ENCODE measurements around the gene AP4B1.

AP4B1 gene

GRCh38 chr1:113929750-113930498 lies 25.3 kb upstream of the AP4B1 start:
- Histone ChIP-seq H2AFZ (ENCODE audit: low read length) (no peak overlapping the region), H3K9me3 (replicated peaks; ENCODE audit: insufficient read depth, low read length) (no peaks in the 10 kb centered on the region), H3K4me2 (ENCODE audit: low read depth, low read length) (peak overlapping the region; percentile 67), H3K79me2 (ENCODE audit: low read length) (peaks cover 53% of the 10 kb centered on the region), H4K20me1 (ENCODE audit: insufficient read depth, low read length) (no peaks in the 10 kb centered on the region), H3K9ac (ENCODE audit: low read length) (peak overlapping the region; percentile 96), H3K27ac (ENCODE audit: low read length) (peak overlapping the region; percentile 89), H3K4me3 (ENCODE audit: low read length) (peak overlapping the region; percentile 88), H3K27me3 (replicated peaks; ENCODE audit: insufficient read depth, low read length) (no peaks in the 10 kb centered on the region), H3K4me1 (ENCODE audit: low read length) (peaks cover 7% of the 10 kb centered on the region; the same call in 1 of the 2 replicates), H3K36me3 (replicated peaks; ENCODE audit: insufficient read depth, low read length) (no peaks in the 10 kb centered on the region), H3K9me2 (replicated peaks; ENCODE audit: insufficient read depth, low read length) (no peaks in the 10 kb centered on the region), H3F3A (ENCODE audit: insufficient read depth, low read length) (peaks cover 16% of the 10 kb centered on the region; the same call in 1 of the 2 replicates)
- peak; percentile 17 for DNase-seq
- TF ChIP-seq, protein P1, sequence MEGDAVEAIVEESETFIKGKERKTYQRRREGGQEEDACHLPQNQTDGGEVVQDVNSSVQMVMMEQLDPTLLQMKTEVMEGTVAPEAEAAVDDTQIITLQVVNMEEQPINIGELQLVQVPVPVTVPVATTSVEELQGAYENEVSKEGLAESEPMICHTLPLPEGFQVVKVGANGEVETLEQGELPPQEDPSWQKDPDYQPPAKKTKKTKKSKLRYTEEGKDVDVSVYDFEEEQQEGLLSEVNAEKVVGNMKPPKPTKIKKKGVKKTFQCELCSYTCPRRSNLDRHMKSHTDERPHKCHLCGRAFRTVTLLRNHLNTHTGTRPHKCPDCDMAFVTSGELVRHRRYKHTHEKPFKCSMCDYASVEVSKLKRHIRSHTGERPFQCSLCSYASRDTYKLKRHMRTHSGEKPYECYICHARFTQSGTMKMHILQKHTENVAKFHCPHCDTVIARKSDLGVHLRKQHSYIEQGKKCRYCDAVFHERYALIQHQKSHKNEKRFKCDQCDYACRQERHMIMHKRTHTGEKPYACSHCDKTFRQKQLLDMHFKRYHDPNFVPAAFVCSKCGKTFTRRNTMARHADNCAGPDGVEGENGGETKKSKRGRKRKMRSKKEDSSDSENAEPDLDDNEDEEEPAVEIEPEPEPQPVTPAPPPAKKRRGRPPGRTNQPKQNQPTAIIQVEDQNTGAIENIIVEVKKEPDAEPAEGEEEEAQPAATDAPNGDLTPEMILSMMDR (IDR thresholded peaks at IDR 0.05; ENCODE audit: low read length) = no peak
- TF ChIP-seq EZH2phosphoT487 (IDR thresholded peaks at IDR 0.05; ENCODE audit: low read length) (no peak), EZH2 (optimal IDR thresholded peaks at IDR 0.05; ENCODE audit: low read depth, low read length) (no peak)

- Histone ChIP-seq H3K9me2 (replicated peaks; ENCODE audit: insufficient read depth, low read length) (no peaks in the 10 kb centered on the region), H3K27ac (ENCODE audit: low read length) (peak within 1 kb of the TSS; percentile 89), H3K4me1 (ENCODE audit: low read length) (peaks cover 7% of the 10 kb centered on the region; the same call in 1 of the 2 replicates), H3K4me2 (ENCODE audit: low read depth, low read length) (peak within 1 kb of the TSS; percentile 92), H3K9ac (ENCODE audit: low read length) (peak within 1 kb of the TSS; percentile 96), H3F3A (ENCODE audit: insufficient read depth, low read length) (peaks cover 16% of the 10 kb centered on the region; the same call in 1 of the 2 replicates), H2AFZ (ENCODE audit: low read length) (peak within 1 kb of the TSS; percentile 57; the same call in 1 of the 2 replicates), H3K79me2 (ENCODE audit: low read length) (peaks cover 45% of the 10 kb centered on the region), H3K9me3 (replicated peaks; ENCODE audit: insufficient read depth, low read length) (no peaks in the 10 kb centered on the region), H3K27me3 (replicated peaks; ENCODE audit: insufficient read depth, low read length) (no peaks in the 10 kb centered on the region), H3K36me3 (replicated peaks; ENCODE audit: insufficient read depth, low read length) (no peaks in the 10 kb centered on the region), H4K20me1 (ENCODE audit: insufficient read depth, low read length) (no peaks in the 10 kb centered on the region), H3K4me3 (ENCODE audit: low read length) (peak within 1 kb of the TSS; percentile 88)
- TF ChIP-seq, protein P1 (IDR thresholded peaks at IDR 0.05; ENCODE audit: low read length) = no peak
- TF ChIP-seq EZH2 (optimal IDR thresholded peaks at IDR 0.05; ENCODE audit: low read depth, low read length) = no peak
- TF ChIP-seq EZH2phosphoT487 (IDR thresholded peaks at IDR 0.05; ENCODE audit: low read length) = no peak
- peak; percentile 71 for DNase-seq
Observed at GRCh38 chr1:113928941-113929749, 24.5 kb upstream of the AP4B1 start, which contains the start of gene HIPK1. Gene HIPK1 (plus strand): TSS chr1:113929324.

DNA sequence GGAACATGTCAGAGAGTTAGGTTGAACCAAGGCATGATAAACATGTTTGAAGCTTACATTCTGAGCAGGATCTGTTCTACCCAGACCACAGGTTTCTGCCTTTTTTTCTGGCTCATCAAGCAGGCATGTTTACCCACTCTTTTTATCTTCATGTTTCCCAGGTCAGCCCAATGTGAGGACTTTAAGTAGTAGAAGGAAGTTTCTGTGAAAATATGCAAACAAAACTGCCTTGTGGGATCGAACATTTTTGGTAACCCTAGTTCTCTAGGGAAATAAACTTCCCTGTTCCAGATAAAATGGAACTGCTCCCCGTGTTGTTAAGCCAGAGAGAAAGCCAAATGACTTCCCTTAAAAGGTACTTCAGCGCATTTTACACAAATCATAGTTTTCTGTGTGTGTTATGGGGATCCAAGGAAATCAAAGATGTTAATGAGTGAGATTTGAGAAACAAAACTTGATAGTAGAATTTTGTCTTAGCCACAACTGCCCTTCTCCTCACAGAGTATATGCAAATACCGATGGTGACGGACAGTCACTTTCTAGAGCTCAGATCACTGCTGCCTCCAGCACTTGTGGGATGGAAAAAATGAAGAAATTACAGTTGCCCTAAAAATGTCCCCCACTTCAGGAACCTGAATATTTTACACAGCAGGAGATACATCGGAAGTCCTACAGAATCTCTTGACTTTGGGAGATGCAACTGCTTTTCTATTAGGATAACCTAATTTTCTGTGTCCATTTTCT lies 23.8 kb upstream of the AP4B1 start:
- peak overlapping the region; percentile 57; the same call in 1 of the 2 replicates for H2AFZ ChIP-seq (ENCODE audit: low read length)
- peaks cover 16% of the 10 kb centered on the region; the same call in 1 of the 2 replicates for H3F3A ChIP-seq (ENCODE audit: insufficient read depth, low read length)
- no peaks in the 10 kb centered on the region for H3K9me2 ChIP-seq (replicated peaks; ENCODE audit: insufficient read depth, low read length)
- DNase-seq = peak; percentile 36
- H3K4me1 ChIP-seq (ENCODE audit: low read length) = peaks cover 7% of the 10 kb centered on the region; the same call in 1 of the 2 replicates
- peak overlapping the region; percentile 89 for H3K27ac ChIP-seq (ENCODE audit: low read length)
- H3K79me2 ChIP-seq (ENCODE audit: low read length) = peaks cover 37% of the 10 kb centered on the region
- no peaks in the 10 kb centered on the region for H3K9me3 ChIP-seq (replicated peaks; ENCODE audit: insufficient read depth, low read length)
- no peak for TF ChIP-seq EZH2 (optimal IDR thresholded peaks at IDR 0.05; ENCODE audit: low read depth, low read length)
- no peak for TF ChIP-seq EZH2phosphoT487 (IDR thresholded peaks at IDR 0.05; ENCODE audit: low read length)
- TF ChIP-seq, protein P1 (IDR thresholded peaks at IDR 0.05; ENCODE audit: low read length) = no peak
- no peaks in the 10 kb centered on the region for H3K36me3 ChIP-seq (replicated peaks; ENCODE audit: insufficient read depth, low read length)
- H4K20me1 ChIP-seq (ENCODE audit: insufficient read depth, low read length) = no peaks in the 10 kb centered on the region
- peak overlapping the region; percentile 87 for H3K4me3 ChIP-seq (ENCODE audit: low read length)
- no peaks in the 10 kb centered on the region for H3K27me3 ChIP-seq (replicated peaks; ENCODE audit: insufficient read depth, low read length)
- H3K4me2 ChIP-seq (ENCODE audit: low read depth, low read length) = peak overlapping the region; percentile 92
- H3K9ac ChIP-seq (ENCODE audit: low read length) = peak overlapping the region; percentile 96
